Activated naive CD4-positive, alpha-beta T cell treated with anti-CD3 and anti-CD28 coated beads, Interleukin-2, amount 50 U/mL, for 24 hours (primary cell): ENCODE results near the gene HES1.
"Not testable (repeated sequence)": the region's sequence is repeated elsewhere in the genome, so short reads cannot be mapped to it uniquely, and the experiment has no call there.

Source experiments
- H3K27ac Mint-ChIP-seq: one replicate; pipeline ENCODE4 v1.8.0; 2021; ENCODE audit warnings: mild to moderate bottlenecking, mixed read lengths
- H3K27me3 Mint-ChIP-seq: one replicate; pipeline ENCODE4 v1.8.0; 2021; ENCODE audit warnings: mixed read lengths
- H3K36me3 Mint-ChIP-seq: one replicate; pipeline ENCODE4 v1.8.0; 2021; ENCODE audit warnings: mixed read lengths
- H3K4me1 Mint-ChIP-seq: one replicate; pipeline ENCODE4 v1.8.0; 2021; ENCODE audit warnings: mixed read lengths
- H3K4me3 Mint-ChIP-seq: one replicate; pipeline ENCODE4 v1.8.0; 2021; ENCODE audit warnings: mild to moderate bottlenecking, mixed read lengths
- H3K9me3 Mint-ChIP-seq: one replicate; pipeline ENCODE4 v1.8.0; 2021; ENCODE audit warnings: mixed read lengths

Gene HES1

DNA sequence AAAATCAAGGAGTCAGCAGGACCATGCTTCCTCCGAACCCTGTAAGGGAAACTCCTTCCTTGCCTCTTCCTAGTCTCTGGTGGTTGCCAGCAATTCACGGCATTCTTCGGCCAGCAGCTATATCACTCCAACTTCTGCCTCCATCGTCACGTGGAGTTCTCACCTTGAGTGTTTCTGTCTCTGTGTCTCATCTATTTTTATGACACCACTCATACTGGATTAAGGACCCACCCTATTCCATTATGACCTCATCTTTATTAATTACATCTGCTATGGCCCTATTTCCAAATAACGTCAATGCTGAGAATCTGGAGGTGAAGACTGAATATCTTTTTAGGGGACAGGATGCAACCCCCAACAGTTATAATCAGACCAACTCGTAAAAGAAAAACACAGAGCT is 21.8 kb upstream of the HES1 start:
- Mint-ChIP-seq H3K4me3 (no peak overlapping the region), H3K27ac (no peak overlapping the region), H3K36me3 (no peaks in the 10 kb centered on the region), H3K9me3 (no peaks in the 10 kb centered on the region), H3K4me1 (no peaks in the 10 kb centered on the region), H3K27me3 (peaks cover 4% of the 10 kb centered on the region)

DNA sequence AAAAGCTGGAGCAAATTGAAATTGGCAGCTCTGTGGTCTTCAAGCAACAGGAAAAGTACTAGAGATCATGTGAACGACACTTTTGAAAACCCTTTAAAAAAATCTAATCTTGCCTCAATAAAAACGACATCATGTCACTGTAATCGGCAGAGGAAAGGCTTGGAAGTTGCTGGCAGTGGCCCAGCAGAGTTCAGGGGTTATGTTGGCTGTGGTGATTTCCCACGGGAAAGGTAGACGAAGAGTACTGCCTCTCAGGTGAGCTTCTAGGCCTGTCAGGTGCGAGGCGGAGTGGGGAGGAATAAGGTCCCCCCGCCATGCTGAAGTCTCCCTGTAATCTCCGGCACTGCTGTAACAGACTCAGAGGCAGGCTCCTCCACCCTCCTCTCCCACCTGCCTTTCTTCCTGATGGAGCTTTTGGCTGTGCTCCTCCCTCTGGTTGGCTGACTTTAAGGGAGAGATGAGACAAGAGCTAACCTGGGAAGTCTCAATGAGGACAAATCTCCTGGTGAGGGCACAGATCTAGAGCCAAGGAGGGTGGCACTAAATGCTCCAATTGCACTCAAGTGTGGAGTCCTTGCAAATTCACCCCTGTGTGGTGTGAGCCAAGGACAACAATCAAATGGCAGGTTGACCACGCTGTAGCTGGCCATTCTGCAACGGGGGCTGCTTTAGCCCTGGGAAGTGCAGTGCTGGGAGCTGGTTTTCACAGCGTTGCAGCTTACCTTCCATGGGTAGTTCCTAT is 18.7 kb upstream of the HES1 start:
- Mint-ChIP-seq H3K27ac (no peak overlapping the region), H3K27me3 (peaks cover 3% of the 10 kb centered on the region), H3K36me3 (no peaks in the 10 kb centered on the region), H3K4me3 (no peak overlapping the region), H3K4me1 (no peaks in the 10 kb centered on the region), H3K9me3 (no peaks in the 10 kb centered on the region)

GRCh38 chr3:194118920-194119319 is 17.0 kb upstream of the HES1 start:
- Mint-ChIP-seq H3K4me1 (no peaks in the 10 kb centered on the region), H3K9me3 (no peaks in the 10 kb centered on the region), H3K4me3 (no peak overlapping the region), H3K36me3 (no peaks in the 10 kb centered on the region), H3K27me3 (peaks cover 3% of the 10 kb centered on the region), H3K27ac (no peak overlapping the region)

- no peak overlapping the region for H3K4me3 Mint-ChIP-seq
- no peaks in the 10 kb centered on the region for H3K4me1 Mint-ChIP-seq
- H3K36me3 Mint-ChIP-seq: no peaks in the 10 kb centered on the region
- no peak overlapping the region for H3K27ac Mint-ChIP-seq
- H3K27me3 Mint-ChIP-seq: peaks cover 3% of the 10 kb centered on the region
- no peaks in the 10 kb centered on the region for H3K9me3 Mint-ChIP-seq
Observed at GRCh38 chr3:194119831-194120590, 15.9 kb upstream of the HES1 start.

- Mint-ChIP-seq H3K36me3 (no peaks in the 10 kb centered on the region), H3K4me3 (no peak overlapping the region), H3K27ac (no peak overlapping the region), H3K9me3 (no peaks in the 10 kb centered on the region), H3K4me1 (no peaks in the 10 kb centered on the region), H3K27me3 (peaks cover 3% of the 10 kb centered on the region)
Observed at GRCh38 chr3:194120789-194121770, 14.9 kb upstream of the HES1 start.

DNA sequence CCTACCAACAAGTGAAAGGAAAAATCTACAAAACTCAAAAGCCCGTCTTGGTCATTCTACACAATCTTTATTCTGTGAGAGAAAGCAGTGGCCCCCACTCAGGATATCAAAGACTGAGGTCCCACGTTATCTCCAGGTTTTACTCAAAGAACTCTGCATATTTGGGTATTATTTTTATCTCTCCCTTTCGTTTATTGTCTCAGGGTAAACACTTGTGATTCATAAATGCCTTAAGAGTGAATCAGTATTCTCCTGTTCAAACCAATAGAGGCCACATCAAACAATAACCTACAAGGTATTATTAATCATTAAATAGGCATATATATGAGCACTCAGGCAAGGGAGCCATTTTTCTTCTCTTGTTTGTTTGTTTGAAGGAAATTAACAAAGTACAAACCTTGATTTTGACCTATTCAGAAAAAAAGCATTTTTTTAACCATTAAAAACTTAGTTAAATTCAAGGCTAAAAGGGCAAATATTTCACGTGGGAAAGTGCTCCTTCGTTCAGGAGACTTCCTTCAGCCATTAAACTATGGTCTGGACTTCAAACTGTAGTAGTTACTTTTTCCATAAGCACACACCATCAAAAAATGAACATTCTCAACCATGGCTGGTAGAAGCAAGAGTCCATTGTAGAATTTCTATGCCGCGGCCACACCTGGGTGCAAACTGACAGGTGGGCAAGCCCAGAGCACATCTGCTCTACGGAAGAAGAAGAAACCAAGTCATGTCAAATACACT is 13.9 kb upstream of the HES1 start:
- H3K4me3 Mint-ChIP-seq: no peak overlapping the region
- peaks cover 2% of the 10 kb centered on the region for H3K27me3 Mint-ChIP-seq
- no peaks in the 10 kb centered on the region for H3K36me3 Mint-ChIP-seq
- no peaks in the 10 kb centered on the region for H3K4me1 Mint-ChIP-seq
- no peak overlapping the region for H3K27ac Mint-ChIP-seq
- H3K9me3 Mint-ChIP-seq: no peaks in the 10 kb centered on the region

DNA sequence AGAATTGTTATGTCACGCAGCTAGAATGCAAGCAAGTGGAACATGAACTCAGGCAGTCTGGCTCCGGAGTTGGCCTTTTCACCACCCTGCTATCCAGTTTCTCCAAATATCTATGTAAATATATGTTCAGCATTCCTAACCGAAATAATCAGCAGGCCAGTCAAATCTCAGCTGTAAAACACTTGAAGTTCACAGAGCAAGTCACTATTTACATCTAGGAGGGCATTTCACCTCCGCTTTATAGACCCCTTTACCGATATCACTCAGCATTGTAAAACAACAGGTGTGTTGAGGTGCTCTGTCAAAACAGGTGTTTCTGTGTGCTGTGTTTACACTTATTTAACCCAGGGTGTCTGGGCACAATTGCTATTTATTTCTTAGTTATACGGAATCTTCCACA is 12.2 kb upstream of the HES1 start:
- Mint-ChIP-seq H3K36me3 (no peaks in the 10 kb centered on the region), H3K4me1 (no peaks in the 10 kb centered on the region), H3K27me3 (peaks cover 4% of the 10 kb centered on the region), H3K27ac (no peak overlapping the region), H3K9me3 (no peaks in the 10 kb centered on the region), H3K4me3 (no peak overlapping the region)

DNA sequence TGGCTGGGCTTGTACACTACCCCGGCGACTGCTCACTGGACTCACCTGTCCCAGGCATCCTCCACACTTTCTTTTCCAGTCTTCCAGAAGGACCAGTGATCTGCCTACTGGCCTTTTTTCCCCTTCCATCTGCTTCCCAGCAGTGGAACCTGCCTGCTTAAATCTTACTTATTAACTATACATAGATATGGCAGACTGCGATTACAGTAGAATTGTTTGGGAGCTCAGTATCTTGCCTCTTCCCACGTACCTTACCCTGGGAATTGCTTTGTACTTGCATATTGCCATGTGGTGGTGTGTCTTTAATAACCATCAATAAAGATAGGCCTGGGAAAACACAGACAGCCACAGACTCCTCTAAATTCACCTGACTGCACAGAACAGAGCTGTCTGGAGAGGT is 11.8 kb upstream of the HES1 start:
- Mint-ChIP-seq H3K36me3 (no peaks in the 10 kb centered on the region), H3K9me3 (no peaks in the 10 kb centered on the region), H3K4me1 (no peaks in the 10 kb centered on the region), H3K27ac (no peak overlapping the region), H3K27me3 (peaks cover 4% of the 10 kb centered on the region), H3K4me3 (no peak overlapping the region)

GRCh38 chr3:194125442-194125841 is 10.5 kb upstream of the HES1 start:
- no peaks in the 10 kb centered on the region for H3K9me3 Mint-ChIP-seq
- H3K4me3 Mint-ChIP-seq: no peak overlapping the region
- no peaks in the 10 kb centered on the region for H3K4me1 Mint-ChIP-seq
- peaks cover 6% of the 10 kb centered on the region for H3K27me3 Mint-ChIP-seq
- no peaks in the 10 kb centered on the region for H3K36me3 Mint-ChIP-seq
- no peak overlapping the region for H3K27ac Mint-ChIP-seq

DNA sequence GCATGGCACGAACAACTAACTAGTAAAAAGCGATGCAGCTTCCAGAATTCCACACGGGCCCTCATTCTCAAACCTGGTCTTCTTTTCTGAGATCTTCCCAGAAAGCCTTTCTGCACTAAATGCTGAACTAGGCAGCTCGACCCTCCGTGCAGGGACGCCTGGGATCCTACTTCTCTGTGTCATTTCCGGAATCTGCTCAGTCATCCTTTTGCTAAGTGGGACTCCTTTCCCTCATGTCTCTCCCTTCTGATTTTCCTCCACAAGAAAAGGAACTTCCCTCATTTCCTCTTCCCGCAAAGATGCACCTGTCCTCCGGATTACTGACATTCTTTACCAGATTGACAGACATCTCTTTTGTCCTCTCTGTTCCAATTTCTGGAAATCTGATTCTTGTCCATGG is 9.2 kb upstream of the HES1 start:
- H3K27me3 Mint-ChIP-seq: peaks cover 9% of the 10 kb centered on the region
- no peaks in the 10 kb centered on the region for H3K36me3 Mint-ChIP-seq

DNA sequence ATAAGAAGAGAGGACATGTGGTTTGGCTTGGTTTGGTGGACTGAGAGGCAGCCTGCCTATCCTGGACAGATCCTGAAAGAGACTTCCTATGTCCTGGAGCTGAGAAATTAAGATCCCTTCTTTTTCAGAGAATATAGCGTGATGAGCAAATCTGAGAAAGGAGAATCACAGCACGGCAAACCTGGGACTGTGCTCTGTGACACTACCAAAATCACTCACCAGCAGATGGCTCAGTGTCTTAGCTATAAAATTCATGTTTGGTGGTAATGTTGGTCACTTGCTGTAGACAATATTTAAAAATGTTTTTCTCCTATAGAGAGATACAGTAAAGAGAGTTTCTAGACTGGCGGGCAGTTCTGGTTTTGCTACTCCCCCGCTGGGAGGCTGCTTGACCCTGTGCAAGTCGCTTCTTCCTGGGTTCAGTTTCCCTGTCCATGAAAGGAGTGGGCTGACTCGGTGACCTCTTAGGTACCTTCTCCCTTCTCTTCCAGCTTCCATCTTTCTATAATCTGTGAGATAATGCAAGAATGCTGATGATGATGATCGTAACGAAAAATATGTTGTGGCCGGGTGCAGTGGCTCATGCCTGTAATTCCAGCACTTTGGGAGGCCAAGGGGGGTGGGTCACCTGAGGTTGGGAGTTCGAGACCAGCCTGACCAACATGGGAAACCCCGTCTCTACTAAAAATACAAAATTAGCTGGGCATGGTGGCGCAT is 7.6 kb upstream of the HES1 start:
- Mint-ChIP-seq H3K4me3 (no peak overlapping the region), H3K36me3 (no peaks in the 10 kb centered on the region), H3K27ac (no peak overlapping the region), H3K9me3 (no peaks in the 10 kb centered on the region), H3K4me1 (peaks cover 22% of the 10 kb centered on the region), H3K27me3 (peaks cover 12% of the 10 kb centered on the region)

More for the DNA sequence above, 9.2 kb upstream of the HES1 start:
- H3K27ac Mint-ChIP-seq: no peak overlapping the region
- H3K4me3 Mint-ChIP-seq: no peak overlapping the region
- no peaks in the 10 kb centered on the region for H3K9me3 Mint-ChIP-seq
- peaks cover 11% of the 10 kb centered on the region for H3K4me1 Mint-ChIP-seq

GRCh38 chr3:194128919-194129295 is 7.0 kb upstream of the HES1 start:
- H3K27ac Mint-ChIP-seq, H3K36me3 Mint-ChIP-seq, H3K9me3 Mint-ChIP-seq, H3K4me3 Mint-ChIP-seq: not testable (repeated sequence)
- Mint-ChIP-seq H3K27me3 (peaks cover 12% of the 10 kb centered on the region), H3K4me1 (peaks cover 27% of the 10 kb centered on the region)

- Mint-ChIP-seq H3K9me3 (no peaks in the 10 kb centered on the region), H3K36me3 (no peaks in the 10 kb centered on the region), H3K4me1 (peaks cover 27% of the 10 kb centered on the region), H3K27ac (no peak overlapping the region), H3K27me3 (peaks cover 12% of the 10 kb centered on the region), H3K4me3 (no peak overlapping the region)
Observed at GRCh38 chr3:194129581-194130133, 6.3 kb upstream of the HES1 start.

GRCh38 chr3:194130188-194130587 is 5.8 kb upstream of the HES1 start:
- no peak overlapping the region for H3K27ac Mint-ChIP-seq
- peaks cover 27% of the 10 kb centered on the region for H3K4me1 Mint-ChIP-seq
- no peak overlapping the region for H3K4me3 Mint-ChIP-seq
- H3K9me3 Mint-ChIP-seq: no peaks in the 10 kb centered on the region
- peaks cover 12% of the 10 kb centered on the region for H3K27me3 Mint-ChIP-seq
- no peaks in the 10 kb centered on the region for H3K36me3 Mint-ChIP-seq
